GM18907 (cell line): ENCODE measurements around the gene CENPI.
"Not testable (repeated sequence)": the region's sequence is repeated elsewhere in the genome, so short reads cannot be mapped to it uniquely, and the experiment has no call there.

ENCODE experiments used
- ATAC-seq: cut with Tn5 transposase; IDR thresholded peaks from one replicate; pipeline ENCODE4 v1.9.1; 2021; ENCODE audit warnings: mild to moderate bottlenecking, moderate library complexity; ENCODE audit not compliant: unreplicated experiment

Gene CENPI, protein sequence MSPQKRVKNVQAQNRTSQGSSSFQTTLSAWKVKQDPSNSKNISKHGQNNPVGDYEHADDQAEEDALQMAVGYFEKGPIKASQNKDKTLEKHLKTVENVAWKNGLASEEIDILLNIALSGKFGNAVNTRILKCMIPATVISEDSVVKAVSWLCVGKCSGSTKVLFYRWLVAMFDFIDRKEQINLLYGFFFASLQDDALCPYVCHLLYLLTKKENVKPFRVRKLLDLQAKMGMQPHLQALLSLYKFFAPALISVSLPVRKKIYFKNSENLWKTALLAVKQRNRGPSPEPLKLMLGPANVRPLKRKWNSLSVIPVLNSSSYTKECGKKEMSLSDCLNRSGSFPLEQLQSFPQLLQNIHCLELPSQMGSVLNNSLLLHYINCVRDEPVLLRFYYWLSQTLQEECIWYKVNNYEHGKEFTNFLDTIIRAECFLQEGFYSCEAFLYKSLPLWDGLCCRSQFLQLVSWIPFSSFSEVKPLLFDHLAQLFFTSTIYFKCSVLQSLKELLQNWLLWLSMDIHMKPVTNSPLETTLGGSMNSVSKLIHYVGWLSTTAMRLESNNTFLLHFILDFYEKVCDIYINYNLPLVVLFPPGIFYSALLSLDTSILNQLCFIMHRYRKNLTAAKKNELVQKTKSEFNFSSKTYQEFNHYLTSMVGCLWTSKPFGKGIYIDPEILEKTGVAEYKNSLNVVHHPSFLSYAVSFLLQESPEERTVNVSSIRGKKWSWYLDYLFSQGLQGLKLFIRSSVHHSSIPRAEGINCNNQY

DNA sequence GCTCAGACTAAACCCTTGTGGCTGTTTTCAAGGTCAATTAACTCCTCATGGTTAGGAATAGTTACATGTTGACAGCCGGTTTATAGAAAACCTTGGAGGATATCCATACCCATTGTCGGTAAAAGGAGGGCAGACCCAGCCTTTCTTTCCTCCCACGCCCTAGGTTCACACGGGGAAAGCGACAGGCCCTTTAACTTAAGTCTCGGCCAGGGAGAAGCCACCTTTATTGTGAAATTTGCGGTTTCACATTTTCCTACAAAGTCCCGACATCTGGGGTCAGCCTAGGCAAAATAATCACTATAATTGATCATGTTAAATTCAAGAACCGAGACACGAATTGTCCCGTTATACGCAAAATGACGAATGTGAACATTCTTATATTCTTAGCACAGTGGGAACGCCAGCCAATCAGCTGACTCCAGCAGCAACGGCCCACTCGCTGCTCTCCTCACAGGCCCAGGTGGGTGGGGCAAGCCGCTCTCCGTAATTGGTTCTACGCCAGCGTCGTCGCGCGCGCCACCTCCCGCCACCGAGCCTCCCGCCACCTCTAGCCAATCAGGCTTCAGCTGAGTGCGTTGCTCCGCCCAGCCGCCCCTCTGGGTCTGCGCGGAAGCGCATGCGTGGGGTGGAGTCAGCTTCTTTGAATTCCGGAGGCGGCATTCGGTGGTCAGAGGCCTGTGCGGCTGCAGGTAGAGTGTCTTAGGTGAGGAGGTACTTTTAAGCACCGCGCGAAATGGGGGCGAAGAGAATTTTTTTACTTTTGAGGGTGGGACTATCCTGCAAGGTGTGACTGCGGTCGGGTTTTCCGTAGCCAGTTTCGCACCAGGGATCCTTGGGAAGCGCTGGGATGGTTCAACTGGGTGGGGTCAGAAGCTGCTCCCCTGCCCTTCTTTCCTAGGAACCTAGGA lies at the start of gene CENPI:
TSS of gene CENPI (plus strand) at position 659 of the 908 bp plus-strand sequence. CDS start 2,867 bp downstream, outside the sequence.
- peak; percentile 99 for ATAC-seq

DNA sequence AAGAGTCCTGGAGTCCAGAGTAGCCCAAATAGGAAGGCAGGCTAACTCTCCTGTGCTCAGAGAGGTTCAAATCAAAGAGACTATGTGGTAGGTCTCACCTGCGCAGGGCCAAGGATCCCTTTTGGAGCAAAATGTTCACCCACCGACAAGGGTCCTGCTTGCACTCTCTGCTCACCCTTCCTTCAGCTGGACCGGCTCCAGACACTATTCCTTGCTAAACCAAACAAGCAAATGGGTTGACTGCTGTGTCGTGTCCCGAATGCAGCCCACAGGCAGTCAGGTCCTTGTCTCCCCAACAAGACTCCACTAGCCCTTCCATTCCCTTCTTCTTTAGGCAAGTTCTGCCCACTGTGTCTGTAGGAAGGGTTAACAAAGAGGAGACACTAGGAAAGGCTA lies 46.9 kb upstream of the CENPI start:
- no peak for ATAC-seq

DNA sequence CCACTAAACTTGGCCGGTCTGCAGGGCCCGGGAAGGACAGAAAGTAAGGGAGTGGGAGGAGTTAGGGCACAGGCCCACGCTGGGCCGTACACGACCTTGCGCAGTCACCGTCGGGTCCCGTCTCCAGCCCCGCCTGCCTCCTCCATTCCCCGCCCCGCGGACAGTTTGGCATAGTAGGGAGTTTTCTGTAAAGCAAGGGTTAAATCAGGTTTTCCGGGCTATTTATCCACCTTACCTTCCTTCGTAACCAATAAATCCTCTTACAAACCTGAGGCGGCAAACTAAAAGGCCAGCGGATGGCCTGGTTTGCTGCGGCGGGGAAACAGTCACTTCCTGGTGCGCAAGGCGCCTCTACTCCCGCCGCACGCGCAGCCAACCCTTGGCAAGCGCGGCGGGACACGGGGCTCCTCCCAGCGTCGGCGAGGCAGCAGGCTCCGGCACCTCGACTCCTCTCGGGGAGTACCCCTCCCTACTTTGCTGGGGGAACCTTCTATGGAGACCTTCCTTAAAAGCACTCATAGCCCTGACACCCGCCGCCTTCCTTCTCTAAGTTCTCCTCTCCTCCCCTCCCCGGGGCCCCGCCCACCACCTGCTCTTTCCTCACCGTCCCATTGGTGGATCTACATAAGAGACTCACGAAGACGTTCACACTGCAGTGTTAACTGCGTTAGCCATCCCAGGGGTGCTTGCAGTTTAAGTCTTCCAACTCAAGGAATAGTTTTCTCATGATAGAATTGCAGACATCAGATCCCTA lies 46.3 kb upstream of the CENPI start, which contains the start of gene TRMT2B:
TSS of gene TRMT2B (minus strand) at position 563 of the 754 bp plus-strand sequence. CDS start 9,822 bp downstream, outside the sequence.
- ATAC-seq: peak; percentile 96

DNA sequence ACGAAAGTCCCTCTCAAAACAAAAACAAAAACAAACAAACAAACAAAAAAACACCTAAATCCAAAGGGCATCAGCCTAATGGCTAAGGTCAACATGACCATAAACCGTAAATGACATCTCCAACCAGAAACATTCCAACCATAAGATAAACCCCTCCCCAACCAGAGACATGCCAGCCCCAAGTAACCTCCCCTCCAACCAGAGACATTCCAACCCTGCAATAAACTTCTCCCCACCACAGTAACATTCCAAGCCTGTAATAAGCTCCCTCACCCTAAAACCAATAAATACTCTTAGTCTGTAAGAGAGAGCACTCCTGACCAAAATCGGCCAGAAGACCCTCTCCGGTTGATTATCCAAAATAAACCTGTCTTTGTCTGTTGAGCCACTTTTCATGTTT lies 41.5 kb upstream of the CENPI start:
- not testable (repeated sequence) for ATAC-seq

DNA sequence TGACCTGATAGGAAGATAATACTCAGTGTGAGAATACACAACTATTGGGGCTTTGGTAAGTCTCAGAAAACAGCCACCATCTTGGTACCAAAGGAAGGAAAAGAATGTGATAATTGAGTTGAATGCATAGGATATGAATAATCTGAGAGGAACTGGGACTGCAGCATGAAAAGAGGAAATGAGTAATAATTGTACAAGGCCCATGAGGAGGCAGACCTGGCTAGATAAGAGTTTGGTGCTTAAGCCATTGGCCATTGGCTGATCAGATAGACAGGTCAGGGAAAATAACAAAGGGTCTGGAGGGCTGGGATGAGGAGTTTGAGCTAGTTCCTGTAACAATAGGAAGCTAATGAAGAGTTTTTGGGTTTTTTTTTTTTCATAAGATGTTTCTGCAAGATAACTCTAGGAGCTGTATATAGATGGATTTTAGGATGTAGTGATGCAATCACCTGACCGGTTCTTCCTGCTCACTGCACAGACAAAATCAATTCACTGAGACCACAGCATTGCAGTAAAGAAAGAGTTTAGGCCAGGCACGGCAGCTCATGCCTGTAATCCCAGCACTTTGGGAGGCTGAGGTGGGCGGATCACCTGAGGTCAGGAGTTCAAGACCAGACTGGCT lies 40.8 kb upstream of the CENPI start:
- peak; percentile 91 for ATAC-seq

DNA sequence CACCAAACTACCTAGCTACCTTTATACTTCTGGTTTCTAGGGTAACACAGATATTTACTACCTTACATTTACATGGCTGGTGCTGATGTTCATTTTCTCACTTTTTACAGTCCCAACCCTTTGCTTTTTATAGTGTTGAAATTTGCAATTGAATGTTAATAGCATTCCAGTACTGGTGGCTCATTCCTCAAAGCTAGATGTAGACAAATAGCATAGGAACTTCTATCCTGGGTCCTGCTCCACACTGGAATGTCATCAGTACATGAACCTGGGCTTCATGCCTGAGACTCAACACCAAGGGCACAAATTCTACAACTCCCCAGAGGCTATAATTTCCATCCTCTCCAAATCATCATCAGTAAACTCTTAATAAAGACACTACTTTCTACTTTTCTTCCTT lies 35.8 kb upstream of the CENPI start:
- no peak for ATAC-seq

DNA sequence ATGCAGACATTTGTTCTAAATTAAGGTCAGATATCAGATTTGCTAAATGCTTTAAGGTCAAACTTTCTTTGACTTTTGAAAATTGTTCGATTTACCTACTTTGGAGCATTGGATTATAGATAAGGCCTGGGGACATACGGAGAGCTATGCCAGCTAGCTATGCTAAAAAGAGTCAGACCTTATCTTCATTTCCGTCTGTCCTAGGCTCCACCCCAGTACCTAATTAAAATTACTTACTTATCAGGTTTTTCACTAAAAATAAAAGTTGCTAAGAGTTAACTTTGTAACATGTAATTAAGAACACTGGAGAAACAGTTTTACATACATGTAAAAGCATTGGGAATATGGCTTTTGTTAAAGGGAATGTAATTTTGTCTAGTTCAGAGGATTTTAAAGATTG lies 26.4 kb upstream of the CENPI start:
- no peak for ATAC-seq

DNA sequence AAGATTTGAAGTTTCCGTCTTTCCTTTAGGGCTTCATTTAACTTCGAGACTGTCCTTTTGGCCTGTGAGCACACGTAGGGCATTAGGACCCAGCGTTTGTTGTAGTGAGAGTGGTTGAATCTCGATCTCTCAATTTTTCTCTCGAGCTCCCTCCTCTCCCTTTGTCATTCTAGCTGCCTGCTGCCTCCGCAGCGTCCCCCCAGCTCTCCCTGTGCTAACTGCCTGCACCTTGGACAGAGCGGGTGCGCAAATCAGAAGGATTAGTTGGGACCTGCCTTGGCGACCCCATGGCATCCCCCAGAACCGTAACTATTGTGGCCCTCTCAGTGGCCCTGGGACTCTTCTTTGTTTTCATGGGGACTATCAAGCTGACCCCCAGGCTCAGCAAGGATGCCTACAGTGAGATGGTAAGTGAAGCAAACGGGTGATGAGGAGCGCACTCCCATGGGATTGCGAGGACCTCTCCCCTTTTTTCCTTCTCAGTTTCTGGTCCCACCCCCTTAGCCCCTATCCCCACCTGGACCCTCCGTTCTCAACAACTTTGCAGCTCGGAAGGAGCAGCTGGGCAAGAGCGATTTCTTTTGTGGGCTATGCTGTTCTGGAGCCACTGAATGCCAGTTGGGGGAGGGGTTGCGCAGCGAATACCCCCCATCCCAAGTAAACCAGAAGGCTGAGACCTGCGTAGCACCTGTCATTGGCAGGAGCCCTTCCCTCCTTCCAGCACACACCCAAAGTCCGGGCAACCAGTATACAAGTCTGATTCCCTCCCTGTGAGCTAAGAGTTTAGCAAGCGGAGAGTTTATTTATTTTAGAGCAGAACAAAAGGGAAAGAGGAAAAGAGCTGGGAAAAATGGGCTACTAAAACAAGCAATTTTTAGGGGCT lies 19.0 kb upstream of the CENPI start, which contains the start of gene TMEM35A:
TSS of gene TMEM35A (plus strand) at position 164 of the 883 bp plus-strand sequence. CDS start at position 288, 124 bp downstream.
- ATAC-seq: no peak

DNA sequence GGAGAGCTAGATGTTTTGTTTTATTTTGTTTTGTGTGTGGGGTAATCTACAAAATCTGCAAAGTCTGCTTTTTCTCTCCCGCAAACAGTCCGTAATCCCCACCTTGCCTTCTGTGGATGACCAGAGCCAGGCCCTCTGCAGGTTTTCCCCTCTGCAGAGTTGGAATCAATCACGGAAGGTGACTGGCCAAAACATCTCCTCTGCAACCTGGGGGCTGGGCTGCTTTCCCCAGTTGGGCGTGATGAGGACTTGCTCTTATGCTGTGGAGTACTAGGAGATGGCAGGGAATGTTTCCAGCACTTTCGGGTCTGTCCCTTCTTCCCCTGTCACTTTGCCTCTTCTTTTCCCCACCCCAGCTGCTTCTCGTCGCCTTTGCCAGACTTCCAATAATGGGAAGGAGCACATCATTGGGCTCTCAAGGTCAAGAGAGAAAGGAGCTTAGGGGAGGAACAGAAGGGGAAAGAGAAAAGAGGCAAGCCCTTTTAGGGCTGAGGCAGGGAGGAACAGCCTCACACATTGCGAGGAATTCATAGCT lies 18.2 kb upstream of the CENPI start:
- no peak for ATAC-seq

DNA sequence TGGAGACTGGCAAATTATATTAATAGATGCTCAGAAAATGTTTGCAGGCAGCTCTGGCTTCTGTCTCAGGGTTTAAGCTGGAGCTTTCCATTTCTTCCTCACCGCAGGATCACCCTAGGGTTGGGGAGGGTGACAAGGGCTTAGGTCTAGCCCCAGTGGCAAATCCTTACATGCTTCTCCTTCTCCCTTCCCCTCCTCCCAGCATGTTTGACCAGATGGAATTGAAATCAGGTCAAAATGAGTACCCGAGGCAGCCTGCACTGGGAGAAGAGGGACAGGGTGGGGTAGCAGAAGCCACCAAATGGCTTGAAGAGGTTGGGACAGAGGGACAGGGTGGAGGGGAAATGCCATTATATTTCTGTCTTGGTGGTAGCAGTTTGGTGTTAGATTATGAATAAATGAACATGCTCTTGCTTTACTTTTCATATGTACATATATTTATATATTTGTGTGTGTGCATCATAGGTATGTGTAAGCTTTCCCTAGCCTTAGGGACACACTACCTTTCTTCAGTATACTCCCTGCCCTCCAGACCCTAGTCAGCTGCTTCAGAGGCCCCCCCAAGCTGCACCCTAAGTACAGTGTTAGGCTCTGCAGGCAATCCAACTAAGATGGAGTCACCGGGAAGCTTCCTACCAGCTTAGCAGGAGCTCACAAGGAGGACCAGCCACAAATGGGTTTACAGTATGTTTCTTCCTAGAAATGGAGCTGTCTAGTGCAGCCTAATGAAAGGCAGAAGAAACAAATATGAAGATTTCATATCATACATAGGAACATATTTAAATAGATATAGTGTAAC lies 17.5 kb upstream of the CENPI start:
- no peak for ATAC-seq

DNA sequence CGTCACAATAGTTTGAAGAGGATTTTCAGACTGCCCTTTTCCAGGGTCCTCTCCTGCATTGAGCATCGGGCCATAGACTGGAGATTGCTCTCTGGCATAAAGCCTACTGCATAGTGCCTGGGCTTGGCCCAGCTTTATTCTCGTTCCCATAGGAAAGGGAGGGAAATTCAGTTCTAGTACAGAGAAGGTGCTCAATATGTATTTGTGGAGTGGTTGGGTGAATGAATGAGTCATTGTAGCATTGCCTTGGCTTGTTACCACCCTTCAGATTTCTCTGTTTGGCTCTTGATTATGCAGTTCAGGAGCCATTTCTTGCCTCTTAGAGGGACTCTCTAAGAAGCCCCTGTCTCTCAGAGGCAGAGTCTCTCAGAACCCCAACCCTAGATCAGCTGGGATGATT lies 16.8 kb upstream of the CENPI start:
- no peak for ATAC-seq

DNA sequence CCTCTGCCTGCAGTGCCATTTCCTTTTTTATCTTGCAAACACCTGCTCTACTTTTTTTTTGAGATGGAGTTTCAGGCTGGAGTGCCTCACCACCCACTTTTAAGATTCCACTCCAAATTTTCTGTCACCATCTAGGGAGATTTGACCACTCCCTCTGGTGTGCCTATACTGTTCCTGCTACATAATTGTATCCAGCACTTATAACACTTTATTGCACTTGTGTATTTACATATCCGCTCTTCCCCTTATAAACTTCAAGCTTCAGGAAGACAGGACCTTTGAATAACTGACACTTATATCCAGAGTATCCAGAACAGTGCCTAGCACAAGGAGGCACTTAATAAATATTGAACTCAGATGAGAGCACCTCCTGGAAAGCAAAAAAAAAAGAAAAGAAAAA lies 6.2 kb upstream of the CENPI start:
- no peak for ATAC-seq

DNA sequence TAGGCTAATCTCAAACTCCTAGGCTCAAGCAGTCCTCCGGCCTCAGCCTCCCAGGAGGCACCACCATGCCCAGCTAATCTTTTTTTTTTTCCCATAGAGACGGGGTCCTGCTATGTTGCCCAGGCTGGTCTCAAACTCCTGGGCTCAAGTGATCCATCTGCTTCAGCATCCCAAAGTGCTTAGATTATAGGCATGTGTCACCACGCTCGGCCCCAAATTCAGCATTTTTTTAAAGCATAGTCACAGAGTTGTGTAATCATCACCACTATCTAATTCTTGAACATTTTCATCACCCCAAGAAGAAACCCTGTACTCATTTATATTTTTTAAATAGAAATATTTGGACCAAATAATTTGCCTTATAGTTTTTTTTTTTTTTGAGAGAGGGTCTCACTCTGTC lies 10.3 kb downstream of the CENPI start:
- no peak for ATAC-seq

DNA sequence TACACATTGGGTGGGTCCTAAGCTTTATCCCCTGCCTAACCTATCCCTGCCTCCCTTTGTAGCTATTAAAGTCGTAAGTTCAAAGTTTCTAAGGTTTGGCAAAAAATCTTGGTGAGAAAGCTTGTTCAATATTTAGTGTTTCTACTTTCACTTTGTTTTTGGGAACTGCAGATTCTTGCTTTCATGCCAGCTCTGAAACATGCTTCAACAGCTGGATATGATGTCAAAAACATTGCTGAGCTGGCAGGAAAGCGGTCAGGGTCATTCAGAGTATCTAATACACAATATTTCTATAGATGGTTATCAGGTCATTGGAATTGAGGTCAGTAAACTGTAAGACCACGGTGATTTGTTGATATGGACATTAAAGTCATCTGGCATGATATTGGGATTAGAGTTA lies 19.7 kb downstream of the CENPI start:
- ATAC-seq: no peak

DNA sequence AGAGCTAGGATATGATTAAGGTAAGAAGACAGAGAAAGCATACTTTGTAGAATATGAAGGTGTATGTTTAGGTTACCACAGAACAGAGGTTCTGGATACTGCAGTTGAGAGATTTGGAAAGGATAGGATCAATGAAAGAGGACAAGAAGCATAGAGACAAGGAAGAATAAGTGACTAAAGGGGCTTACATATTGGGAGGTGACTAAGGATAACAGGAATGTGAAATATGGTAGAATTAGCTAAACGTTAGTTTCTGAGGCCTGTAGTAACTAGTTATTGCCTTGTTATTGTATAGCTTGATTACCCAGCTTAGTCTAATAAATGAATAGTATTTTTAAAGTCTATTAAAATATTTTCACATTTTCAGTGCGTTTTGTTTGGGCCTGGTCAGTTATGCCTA lies 38.2 kb downstream of the CENPI start:
- no peak for ATAC-seq
